Trophoblast cell (in vitro differentiated cells and primary cell): ENCODE results near the gene RCC2.
A peak's percentile ranks its signal among the peaks of the same experiment; 100 is the strongest.

Experiments
- DNase-seq, 2 donors: peaks; one replicate each; pipeline ENCODE4 v3.0.0-alpha.2; 2016
- H2AFZ ChIP-seq: 2 replicates; pipeline ENCODE4 v1.6.1; 2013; ENCODE audit warnings: low read length, moderate library complexity, mild to moderate bottlenecking; ENCODE audit not compliant: insufficient read depth, poor library complexity
- H2AK5ac ChIP-seq: 2 replicates; pipeline ENCODE4 v1.6.1; 2013; ENCODE audit warnings: mild to moderate bottlenecking, low read length
- H2BK120ac ChIP-seq: 2 replicates; pipeline ENCODE4 v1.6.1; 2013; ENCODE audit warnings: low read length, mild to moderate bottlenecking, moderate library complexity; ENCODE audit not compliant: insufficient read depth, poor library complexity
- H2BK12ac ChIP-seq: 2 replicates; pipeline ENCODE4 v1.6.1; 2013; ENCODE audit warnings: mild to moderate bottlenecking, low read length, moderate library complexity
- H2BK5ac ChIP-seq: 2 replicates; pipeline ENCODE4 v1.6.1; 2013; ENCODE audit warnings: low read length, low read depth, moderate library complexity, mild to moderate bottlenecking; ENCODE audit not compliant: poor library complexity
- H3K14ac ChIP-seq: 2 replicates; pipeline ENCODE4 v1.6.1; 2013; ENCODE audit warnings: mild to moderate bottlenecking, low read length
- H3K18ac ChIP-seq: 2 replicates; pipeline ENCODE4 v1.6.1; 2013; ENCODE audit warnings: mild to moderate bottlenecking, low read length
- H3K23ac ChIP-seq: 2 replicates; pipeline ENCODE4 v1.6.1; 2013; ENCODE audit warnings: low read length
- H3K27ac ChIP-seq: 2 replicates; pipeline ENCODE4 v1.5.1; 2013; ENCODE audit warnings: low read depth, mild to moderate bottlenecking, inconsistent platforms, low read length, moderate library complexity
- H3K27me3 ChIP-seq: 2 replicates; pipeline ENCODE4 v1.6.1; 2013; ENCODE audit warnings: inconsistent platforms, mild to moderate bottlenecking, low read length, moderate library complexity; ENCODE audit not compliant: insufficient read depth
- H3K36me3 ChIP-seq, 2 experiments: 1 replicate in 1 of 2; 2 replicates in 1 of 2; pipeline ENCODE4 v1.6.1; 2013; ENCODE audit warnings: low read length in 2 of 2, mild to moderate bottlenecking in 2 of 2, moderate library complexity in 1 of 2; ENCODE audit not compliant: insufficient read depth in 2 of 2, control insufficient read depth in 1 of 2
- H3K4ac ChIP-seq: 2 replicates; pipeline ENCODE4 v1.6.1; 2013; ENCODE audit warnings: low read depth, mild to moderate bottlenecking, low read length, moderate library complexity
- H3K4me1 ChIP-seq, 2 experiments: 1 replicate in 1 of 2; 2 replicates in 1 of 2; pipeline ENCODE4 v1.6.1; 2013; ENCODE audit warnings: low read length in 2 of 2, mild to moderate bottlenecking in 2 of 2, moderate library complexity in 1 of 2; ENCODE audit not compliant: insufficient read depth in 2 of 2, control insufficient read depth in 1 of 2
- H3K4me2 ChIP-seq: 2 replicates; pipeline ENCODE4 v1.6.1; 2013; ENCODE audit warnings: inconsistent platforms, mild to moderate bottlenecking, low read length, moderate library complexity
- H3K4me3 ChIP-seq: 2 replicates; pipeline ENCODE4 v1.5.1; 2013; ENCODE audit warnings: mild to moderate bottlenecking, low read depth, low read length, inconsistent platforms
- H3K79me1 ChIP-seq: one replicate; pipeline ENCODE4 v1.6.1; 2013; ENCODE audit warnings: low read length
- H3K79me2 ChIP-seq: 2 replicates; pipeline ENCODE4 v1.6.1; 2013; ENCODE audit warnings: low read length, mild to moderate bottlenecking; ENCODE audit not compliant: control insufficient read depth, insufficient read depth, poor library complexity
- H3K9ac ChIP-seq: 2 replicates; pipeline ENCODE4 v1.6.1; 2013; ENCODE audit warnings: mild to moderate bottlenecking, low read length
- H3K9me3 ChIP-seq: 2 replicates; pipeline ENCODE4 v1.6.1; 2013; ENCODE audit warnings: low read depth, mild to moderate bottlenecking, control low read depth, inconsistent platforms, low read length; ENCODE audit not compliant: insufficient read depth
- H4K12ac ChIP-seq: 2 replicates; pipeline ENCODE4 v1.6.1; 2013; ENCODE audit warnings: low read depth, mild to moderate bottlenecking, low read length, moderate library complexity
- H4K8ac ChIP-seq: 2 replicates; pipeline ENCODE4 v1.6.1; 2013; ENCODE audit warnings: low read depth, mild to moderate bottlenecking, low read length, moderate library complexity
- H4K91ac ChIP-seq: one replicate; pipeline ENCODE4 v1.6.1; 2013; ENCODE audit warnings: low read depth, mild to moderate bottlenecking, low read length, moderate library complexity
- WGBS: extraction: QIAGEN DNeasy Blood & Tissue Kit; methylation state at CpG from one replicate; pipeline ENCODE4 v1.1.7; 2013; ENCODE audit warnings: missing lambda C conversion rate; ENCODE audit not compliant: insufficient read length, insufficient coverage; ENCODE audit errors: extremely low coverage; 5-methylcytosine and 5-hydroxymethylcytosine counted together

The RCC2 gene

DNA sequence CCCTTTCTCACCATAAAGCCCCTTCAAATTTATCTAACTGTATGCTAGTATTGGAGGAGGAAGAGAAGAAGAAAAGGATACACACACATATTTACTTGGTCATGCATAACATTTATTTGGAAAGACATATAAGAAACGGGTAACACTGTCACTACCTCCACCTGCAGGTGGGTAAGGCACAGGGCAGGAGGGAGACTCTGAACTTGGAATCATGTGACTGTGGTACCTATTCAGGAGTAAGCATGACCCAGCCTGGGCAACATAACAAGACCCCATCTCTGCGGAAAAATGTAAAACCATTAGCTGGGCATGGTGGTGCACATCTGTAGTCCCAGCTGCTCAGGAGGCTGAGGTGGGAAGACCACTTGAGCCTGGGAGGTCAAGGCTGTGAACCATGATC lies 68.9 kb downstream of the RCC2 start:
- H3K4me3 ChIP-seq, result no peak overlapping the region
- H2BK5ac ChIP-seq, result no peak overlapping the region
- H2BK12ac ChIP-seq, result no peak overlapping the region
- peak in 1 of 2 donors; percentile 32 for DNase-seq
- no peaks in the 10 kb centered on the region for H3K27me3 ChIP-seq
- no peaks in the 10 kb centered on the region for H3K79me2 ChIP-seq
- no peak overlapping the region for H4K8ac ChIP-seq
- H2BK120ac ChIP-seq, result no peak overlapping the region
- H3K9me3 ChIP-seq, result peaks cover 3% of the 10 kb centered on the region
- H3K9ac ChIP-seq, result no peak overlapping the region
- no peak overlapping the region for H3K4ac ChIP-seq
- no peak overlapping the region for H3K27ac ChIP-seq
- H3K4me1 ChIP-seq, result peaks cover 3% of the 10 kb centered on the region in 2 experiments
- no peak overlapping the region for H3K14ac ChIP-seq
- WGBS, result no CpG with 5 or more reads among the region's 2 CpGs
- no peak overlapping the region for H3K4me2 ChIP-seq
- H3K23ac ChIP-seq, result no peak overlapping the region
- H2AK5ac ChIP-seq, result no peak overlapping the region
- no peaks in the 10 kb centered on the region for H3K79me1 ChIP-seq
- H3K36me3 ChIP-seq, result no peaks in the 10 kb centered on the region
- H4K91ac ChIP-seq, result no peak overlapping the region
- H3K18ac ChIP-seq, result no peak overlapping the region
- no peak overlapping the region for H2AFZ ChIP-seq
- H4K12ac ChIP-seq, result no peak overlapping the region

DNA sequence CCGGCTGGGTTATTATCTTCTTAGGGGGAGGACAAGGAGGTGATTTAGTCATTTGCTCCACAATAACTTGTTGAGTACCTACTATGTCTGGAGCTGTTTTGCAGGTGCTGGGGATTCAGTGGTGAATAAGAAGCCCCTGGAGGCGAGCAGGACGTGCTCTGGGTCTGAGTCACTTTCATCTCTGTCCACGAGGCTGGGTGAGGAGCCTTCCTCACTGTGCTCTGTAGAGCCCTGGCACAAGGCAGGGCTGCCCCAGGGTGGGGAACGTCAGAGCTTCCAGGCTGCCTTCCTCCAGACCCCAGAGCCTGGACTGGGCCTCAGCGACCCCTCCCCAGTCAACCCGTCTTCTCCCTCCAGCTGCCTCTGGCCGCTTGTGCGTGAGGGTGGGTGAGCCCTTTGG lies 70.0 kb downstream of the RCC2 start:
- DNase-seq, result no peak
- Histone ChIP-seq H2AK5ac (no peak overlapping the region), H3K4ac (no peak overlapping the region), H2BK120ac (no peak overlapping the region), H3K27me3 (no peaks in the 10 kb centered on the region), H3K79me2 (no peaks in the 10 kb centered on the region), H3K4me1 (peaks cover 3% of the 10 kb centered on the region in 2 experiments), H3K18ac (no peak overlapping the region), H4K12ac (no peak overlapping the region), H3K79me1 (no peaks in the 10 kb centered on the region), H3K23ac (no peak overlapping the region), H4K91ac (no peak overlapping the region), H4K8ac (no peak overlapping the region), H2AFZ (no peak overlapping the region), H3K4me3 (no peak overlapping the region), H3K27ac (no peak overlapping the region), H3K36me3 (no peaks in the 10 kb centered on the region), H3K14ac (no peak overlapping the region), H2BK5ac (no peak overlapping the region), H3K9ac (no peak overlapping the region), H2BK12ac (no peak overlapping the region), H3K4me2 (no peak overlapping the region), H3K9me3 (no peaks in the 10 kb centered on the region)
- WGBS, result no CpG with 5 or more reads among the region's 9 CpGs

- H3K79me1 ChIP-seq, result no peaks in the 10 kb centered on the region
- no peak overlapping the region for H3K27ac ChIP-seq
- no peak overlapping the region for H3K4ac ChIP-seq
- H4K8ac ChIP-seq, result no peak overlapping the region
- H3K4me2 ChIP-seq, result no peak overlapping the region
- no peak overlapping the region for H3K9ac ChIP-seq
- no CpG with 5 or more reads among the region's 3 CpGs for WGBS
- no peak overlapping the region for H3K4me3 ChIP-seq
- H4K91ac ChIP-seq, result no peak overlapping the region
- H2AK5ac ChIP-seq, result no peak overlapping the region
- H3K36me3 ChIP-seq, result no peaks in the 10 kb centered on the region
- no peak overlapping the region for H3K14ac ChIP-seq
- H3K23ac ChIP-seq, result no peak overlapping the region
- H3K9me3 ChIP-seq, result no peaks in the 10 kb centered on the region
- no peak overlapping the region for H3K18ac ChIP-seq
- H2BK120ac ChIP-seq, result no peak overlapping the region
- H2BK12ac ChIP-seq, result no peak overlapping the region
- no peak overlapping the region for H4K12ac ChIP-seq
- peak in 1 of 2 donors; percentile 8 for DNase-seq
- no peaks in the 10 kb centered on the region for H3K27me3 ChIP-seq
- peaks cover 3% of the 10 kb centered on the region in 2 experiments for H3K4me1 ChIP-seq
- no peaks in the 10 kb centered on the region for H3K79me2 ChIP-seq
- no peak overlapping the region for H2AFZ ChIP-seq
- H2BK5ac ChIP-seq, result no peak overlapping the region
Observed at GRCh38 chr1:17365293-17365692, 74.2 kb downstream of the RCC2 start.

DNA sequence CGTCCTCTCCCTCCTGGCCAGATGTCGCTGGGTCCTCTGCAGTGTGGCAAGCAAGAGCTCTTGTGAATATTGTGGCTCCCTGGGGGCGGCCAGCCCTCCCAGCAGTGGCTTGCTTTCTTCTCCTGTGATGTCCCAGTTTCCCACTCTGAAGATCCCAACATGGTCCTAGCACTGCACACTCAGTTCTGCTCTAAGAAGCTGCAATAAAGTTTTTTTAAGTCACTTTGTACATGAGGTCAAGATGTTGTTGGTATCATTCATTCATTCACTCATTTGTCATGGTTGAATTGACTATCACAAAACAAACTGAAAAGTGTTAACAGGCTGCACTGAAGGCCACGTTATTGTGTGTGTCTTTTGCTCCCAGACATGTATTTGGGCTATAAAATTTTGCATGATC lies 75.7 kb downstream of the RCC2 start:
- H3K23ac ChIP-seq, result no peak overlapping the region
- no peaks in the 10 kb centered on the region for H3K4me1 ChIP-seq
- no peak overlapping the region for H3K4ac ChIP-seq
- H3K4me2 ChIP-seq, result no peak overlapping the region
- DNase-seq, result no peak
- no peaks in the 10 kb centered on the region for H3K36me3 ChIP-seq
- no peaks in the 10 kb centered on the region for H3K9me3 ChIP-seq
- H2BK120ac ChIP-seq, result no peak overlapping the region
- H2BK12ac ChIP-seq, result no peak overlapping the region
- H3K18ac ChIP-seq, result no peak overlapping the region
- H2BK5ac ChIP-seq, result no peak overlapping the region
- no peak overlapping the region for H4K8ac ChIP-seq
- H3K14ac ChIP-seq, result no peak overlapping the region
- H4K91ac ChIP-seq, result no peak overlapping the region
- H4K12ac ChIP-seq, result no peak overlapping the region
- H3K4me3 ChIP-seq, result peak overlapping the region; percentile 57
- H2AK5ac ChIP-seq, result no peak overlapping the region
- no peak overlapping the region for H2AFZ ChIP-seq
- H3K79me2 ChIP-seq, result no peaks in the 10 kb centered on the region
- WGBS, result no CpG with 5 or more reads among the region's 4 CpGs
- H3K9ac ChIP-seq, result no peak overlapping the region
- H3K27ac ChIP-seq, result no peak overlapping the region
- no peaks in the 10 kb centered on the region for H3K79me1 ChIP-seq
- H3K27me3 ChIP-seq, result no peaks in the 10 kb centered on the region
